Fibroblast of lung (primary cell): Measurements from ENCODE around the gene C1orf210. TPM values are rescaled to one million over a fixed set of nuclear protein-coding genes. Genes with fewer than 3 reads are reported as not detected.

Experiments used
- DNase-seq, 2 donors: peaks; one replicate each; pipeline versions ENCODE4 v3.0.0 to v3.0.0-alpha.2; 2010; ENCODE audit warnings: low read depth in 2 of 2
- H2AFZ ChIP-seq: 2 replicates; pipeline ENCODE4 v1.5.1; 2012; ENCODE audit warnings: low read length, control low read depth, inconsistent platforms
- H3K27ac ChIP-seq: 2 replicates; pipeline ENCODE4 v1.5.1; 2011; ENCODE audit warnings: low read length, control low read depth; ENCODE audit not compliant: insufficient read depth
- H3K27me3 ChIP-seq: 2 replicates; pipeline ENCODE4 v1.5.1; 2011; ENCODE audit warnings: mild to moderate bottlenecking, low read length; ENCODE audit not compliant: control insufficient read depth, insufficient read depth
- H3K36me3 ChIP-seq: 2 replicates; pipeline ENCODE4 v1.5.1; 2011; ENCODE audit warnings: low read length; ENCODE audit not compliant: control insufficient read depth, insufficient read depth
- H3K4me1 ChIP-seq: 2 replicates; pipeline ENCODE4 v1.5.1; 2011; ENCODE audit warnings: low read length; ENCODE audit not compliant: control insufficient read depth, insufficient read depth; ENCODE audit errors: extremely low read depth
- H3K4me2 ChIP-seq: 2 replicates; pipeline ENCODE4 v1.5.1; 2011; ENCODE audit warnings: low read length, control low read depth; ENCODE audit not compliant: insufficient read depth; ENCODE audit errors: extremely low read depth
- H3K4me3 ChIP-seq, 4 experiments: fragments of 200-600 bp in 1 of 4; sonication (generic) in 1 of 4; replicated peaks in 1 of 4; 2 replicates each; pipeline ENCODE4 v1.5.1; 2011 to 2016; ENCODE audit warnings: low read length in 4 of 4, low read depth in 3 of 4, mild to moderate bottlenecking in 3 of 4, control low read depth in 2 of 4, inconsistent platforms in 1 of 4, mixed read lengths in 1 of 4; ENCODE audit not compliant: insufficient read depth in 1 of 4; ENCODE audit errors: control extremely low read depth in 1 of 4
- H3K79me2 ChIP-seq: 2 replicates; pipeline ENCODE4 v1.5.1; 2012; ENCODE audit warnings: mild to moderate bottlenecking, low read length, inconsistent platforms; ENCODE audit not compliant: control insufficient read depth, insufficient read depth
- H3K9ac ChIP-seq: 2 replicates; pipeline ENCODE4 v1.5.1; 2011; ENCODE audit warnings: mild to moderate bottlenecking, low read length, control low read depth; ENCODE audit not compliant: insufficient read depth
- H3K9me3 ChIP-seq: 2 replicates; pipeline ENCODE4 v1.5.1; 2012; ENCODE audit warnings: low read depth, low read length; ENCODE audit not compliant: control insufficient read depth, insufficient read depth
- H4K20me1 ChIP-seq: 2 replicates; pipeline ENCODE4 v1.5.1; 2011; ENCODE audit warnings: low read length; ENCODE audit not compliant: control insufficient read depth, insufficient read depth; ENCODE audit errors: extremely low read depth
- EZH2 ChIP-seq: IDR thresholded peaks from 2 replicates; pipeline ENCODE4 v1.5.1; 2012; ENCODE audit warnings: low read length, control low read depth, mild to moderate bottlenecking; ENCODE audit errors: missing control alignments
- polyA plus RNA-seq, 2 donors: library from polyadenylated mRNA; depleted of rRNA in 1 of 2; stranded (reverse) in 1 of 2; unstranded in 1 of 2; fragments of >200 nt; gene quantifications; 2 replicates each; pipeline ENCODE4 v1.2.1, GENCODE V29; 2011 to 2012; ENCODE audit warnings: missing spikeins in 1 of 2
- total RNA-seq: library from RNA; depleted of rRNA; stranded (reverse); fragments of >200 nt; gene quantifications from 2 replicates; pipeline ENCODE4 v1.2.1, GENCODE V29; 2014
- TF ChIP-seq, protein P1 (sequence below), 2 donors: IDR thresholded peaks in 1 of 2; conservative IDR thresholded peaks in 1 of 2; 1 replicate in 1 of 2; 2 replicates in 1 of 2; pipeline ENCODE4 v1.5.1; 2011 to 2012; ENCODE audit warnings: low read length in 2 of 2, control low read depth in 1 of 2, inconsistent platforms in 1 of 2, low read depth in 1 of 2, mild to moderate bottlenecking in 1 of 2

The C1orf210 gene
- total and polyA plus RNA-seq, 2 donors (not counting 1 experiment from before 2014, with no cell fraction given): not detected

DNA sequence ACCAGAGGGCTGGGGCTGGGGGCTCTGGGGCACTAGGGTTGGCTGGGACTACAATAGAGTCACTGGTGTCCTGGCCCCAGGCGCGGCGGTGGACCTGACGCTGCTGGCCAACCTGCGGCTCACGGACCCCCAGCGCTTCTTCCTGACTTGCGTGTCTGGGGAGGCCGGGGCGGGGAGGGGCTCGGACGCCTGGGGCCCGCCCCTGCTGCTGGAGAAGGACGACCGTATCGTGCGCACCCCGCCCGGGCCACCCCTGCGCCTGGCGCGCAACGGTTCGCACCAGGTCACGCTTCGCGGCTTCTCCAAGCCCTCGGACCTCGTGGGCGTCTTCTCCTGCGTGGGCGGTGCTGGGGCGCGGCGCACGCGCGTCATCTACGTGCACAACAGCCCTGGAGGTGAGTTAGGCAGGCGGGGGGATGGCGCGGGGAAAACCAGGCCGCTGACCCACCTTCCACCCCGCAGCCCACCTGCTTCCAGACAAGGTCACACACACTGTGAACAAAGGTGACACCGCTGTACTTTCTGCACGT, 19.5 kb upstream of the C1orf210 start:
- H3K4me2 ChIP-seq: no peak overlapping the region
- H2AFZ ChIP-seq: no peak overlapping the region
- no peaks in the 10 kb centered on the region for H3K36me3 ChIP-seq
- no peaks in the 10 kb centered on the region for H3K4me1 ChIP-seq
- H3K4me3 ChIP-seq: no peak overlapping the region
- H4K20me1 ChIP-seq: no peaks in the 10 kb centered on the region
- H3K27me3 ChIP-seq: no peaks in the 10 kb centered on the region
- no peaks in the 10 kb centered on the region for H3K79me2 ChIP-seq
- no peak for TF ChIP-seq EZH2
- TF ChIP-seq, protein P1, sequence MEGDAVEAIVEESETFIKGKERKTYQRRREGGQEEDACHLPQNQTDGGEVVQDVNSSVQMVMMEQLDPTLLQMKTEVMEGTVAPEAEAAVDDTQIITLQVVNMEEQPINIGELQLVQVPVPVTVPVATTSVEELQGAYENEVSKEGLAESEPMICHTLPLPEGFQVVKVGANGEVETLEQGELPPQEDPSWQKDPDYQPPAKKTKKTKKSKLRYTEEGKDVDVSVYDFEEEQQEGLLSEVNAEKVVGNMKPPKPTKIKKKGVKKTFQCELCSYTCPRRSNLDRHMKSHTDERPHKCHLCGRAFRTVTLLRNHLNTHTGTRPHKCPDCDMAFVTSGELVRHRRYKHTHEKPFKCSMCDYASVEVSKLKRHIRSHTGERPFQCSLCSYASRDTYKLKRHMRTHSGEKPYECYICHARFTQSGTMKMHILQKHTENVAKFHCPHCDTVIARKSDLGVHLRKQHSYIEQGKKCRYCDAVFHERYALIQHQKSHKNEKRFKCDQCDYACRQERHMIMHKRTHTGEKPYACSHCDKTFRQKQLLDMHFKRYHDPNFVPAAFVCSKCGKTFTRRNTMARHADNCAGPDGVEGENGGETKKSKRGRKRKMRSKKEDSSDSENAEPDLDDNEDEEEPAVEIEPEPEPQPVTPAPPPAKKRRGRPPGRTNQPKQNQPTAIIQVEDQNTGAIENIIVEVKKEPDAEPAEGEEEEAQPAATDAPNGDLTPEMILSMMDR (conservative IDR thresholded peaks at IDR 0.05 in 1 of 2, IDR thresholded peaks at IDR 0.05 in 1 of 2; ENCODE audit: low read depth in 1 of 2, low read length in 2 of 2): no peak
- no peak overlapping the region for H3K27ac ChIP-seq
- H3K9me3 ChIP-seq: no peaks in the 10 kb centered on the region
- no peak for DNase-seq
- H3K9ac ChIP-seq: no peak overlapping the region

DNA sequence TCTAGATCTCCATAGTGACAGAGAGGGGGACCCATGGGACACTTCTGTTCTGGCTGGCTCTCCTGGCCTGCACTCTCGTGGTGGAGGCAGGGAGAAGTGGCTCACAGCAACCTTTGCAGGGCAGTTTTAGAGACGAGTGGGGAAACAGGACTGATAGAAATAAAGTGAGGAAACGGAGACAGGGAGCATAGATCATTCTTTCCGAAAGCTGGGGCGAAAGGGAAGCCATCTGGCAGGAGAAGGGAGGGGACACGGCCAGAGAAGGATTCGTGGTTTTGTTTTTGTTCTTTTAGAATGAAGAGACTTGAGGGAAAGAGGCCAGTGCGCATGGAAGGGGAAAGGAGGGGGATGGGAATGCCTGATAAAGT, 18.9 kb upstream of the C1orf210 start:
- Histone ChIP-seq H4K20me1 (no peaks in the 10 kb centered on the region), H2AFZ (no peak overlapping the region), H3K79me2 (no peaks in the 10 kb centered on the region)

DNA sequence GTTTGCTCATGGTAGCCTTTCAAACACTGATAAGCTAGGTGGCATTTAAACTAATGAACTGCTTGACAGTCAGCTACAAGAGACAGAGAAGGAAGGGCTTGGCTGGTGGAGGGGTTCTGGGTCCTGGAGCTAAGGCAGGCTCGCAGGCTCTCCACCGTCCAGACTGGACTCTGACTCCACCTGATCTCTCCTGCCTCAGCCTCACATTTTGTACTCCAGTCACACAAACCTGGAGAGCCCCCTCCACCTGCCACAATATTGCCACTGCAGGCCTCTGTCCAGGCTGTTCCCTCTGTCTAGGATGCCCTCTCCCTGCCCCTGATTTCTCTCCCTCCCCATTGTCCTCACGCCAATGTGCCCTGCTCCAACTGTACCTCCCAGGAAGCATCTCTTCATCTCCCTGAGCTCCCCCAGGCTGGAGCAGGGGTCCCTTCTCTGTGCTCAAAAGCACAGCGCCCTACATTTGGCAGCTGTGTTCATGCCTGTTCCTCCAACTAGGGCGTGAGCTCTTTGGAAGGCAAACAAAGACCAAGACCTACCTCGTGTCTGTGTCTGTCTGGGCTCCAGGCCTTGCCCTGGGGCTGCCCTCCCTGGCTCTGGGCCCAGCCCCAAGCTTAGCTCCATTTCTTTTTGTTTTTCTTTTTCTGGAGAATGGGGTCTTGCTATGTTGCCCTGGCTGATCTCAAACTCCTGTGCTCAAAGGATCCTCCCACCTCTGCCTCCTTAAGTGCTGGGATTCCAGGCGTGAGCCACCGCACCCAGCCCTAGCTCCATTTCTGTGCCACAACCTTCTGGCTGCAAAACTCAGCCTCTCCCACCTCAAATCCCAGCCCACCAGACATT, 18.3 kb upstream of the C1orf210 start:
- no peaks in the 10 kb centered on the region for H3K27me3 ChIP-seq
- no peaks in the 10 kb centered on the region for H3K4me1 ChIP-seq
- TF ChIP-seq, protein P1 (conservative IDR thresholded peaks at IDR 0.05 in 1 of 2, IDR thresholded peaks at IDR 0.05 in 1 of 2; ENCODE audit: low read depth in 1 of 2, low read length in 2 of 2): no peak
- TF ChIP-seq EZH2: no peak
- no peak overlapping the region for H3K9ac ChIP-seq
- H3K4me2 ChIP-seq: no peak overlapping the region
- no peaks in the 10 kb centered on the region for H3K9me3 ChIP-seq
- no peak for DNase-seq
- H3K4me3 ChIP-seq: no peak overlapping the region
- no peaks in the 10 kb centered on the region for H3K36me3 ChIP-seq
- no peak overlapping the region for H3K27ac ChIP-seq
- no peaks in the 10 kb centered on the region for H3K79me2 ChIP-seq
- no peaks in the 10 kb centered on the region for H4K20me1 ChIP-seq
- no peak overlapping the region for H2AFZ ChIP-seq

More for the DNA sequence above, 18.9 kb upstream of the C1orf210 start:
- Histone ChIP-seq H3K9me3 (no peaks in the 10 kb centered on the region), H3K27me3 (no peaks in the 10 kb centered on the region), H3K4me2 (no peak overlapping the region), H3K4me1 (no peaks in the 10 kb centered on the region), H3K27ac (no peak overlapping the region), H3K36me3 (no peaks in the 10 kb centered on the region), H3K9ac (no peak overlapping the region), H3K4me3 (no peak overlapping the region)
- no peak for DNase-seq
- no peak for TF ChIP-seq EZH2
- TF ChIP-seq, protein P1 (conservative IDR thresholded peaks at IDR 0.05 in 1 of 2, IDR thresholded peaks at IDR 0.05 in 1 of 2; ENCODE audit: low read depth in 1 of 2, low read length in 2 of 2): no peak
